Skin epidermis (tissue), 12 donors: ENCODE measurements around the gene OGFOD2.
"Not testable (repeated sequence)": the region's sequence is repeated elsewhere in the genome, so short reads cannot be mapped to it uniquely, and the experiment has no call there.

Experiments used
- H3K27ac ChIP-seq, 21 experiments: fragments of 200-600 bp; sonication (generic) in 11 of 21; one replicate each; pipeline ENCODE4 v1.5.0; 2020; ENCODE audit warnings: mild to moderate bottlenecking in 3 of 21, inconsistent platforms in 2 of 21, moderate library complexity in 2 of 21
- H3K4me3 ChIP-seq, 7 experiments: fragments of 200-600 bp; sonication (generic) in 2 of 7; one replicate each; pipeline ENCODE4 v1.5.0; 2020; ENCODE audit warnings: inconsistent platforms in 2 of 7, mild to moderate bottlenecking in 2 of 7, moderate library complexity in 1 of 7

OGFOD2 gene

GRCh38 chr12:122997343-122998250, 22.6 kb downstream of the OGFOD2 start:
- Histone ChIP-seq H3K4me3 (no peak overlapping the region), H3K27ac (no peak overlapping the region)

- no peak overlapping the region for H3K4me3 ChIP-seq
- H3K27ac ChIP-seq, result no peak overlapping the region
These were observed 23.3 kb downstream of the OGFOD2 start for GRCh38 chr12:122998316-122998715.

GRCh38 chr12:122999196-122999946, 24.3 kb downstream of the OGFOD2 start:
- no peak overlapping the region for H3K4me3 ChIP-seq
- no peak overlapping the region for H3K27ac ChIP-seq

- Histone ChIP-seq H3K4me3 (no peak overlapping the region), H3K27ac (no peak overlapping the region)
These were observed 25.0 kb downstream of the OGFOD2 start for GRCh38 chr12:122999986-123000420.

- Histone ChIP-seq H3K4me3 (no peak overlapping the region), H3K27ac (no peak overlapping the region)
These were observed 25.5 kb downstream of the OGFOD2 start for GRCh38 chr12:123000578-123000977.

- H3K27ac ChIP-seq, result no peak overlapping the region
- H3K4me3 ChIP-seq, result no peak overlapping the region
These were observed 26.4 kb downstream of the OGFOD2 start for GRCh38 chr12:123001464-123001863.

GRCh38 chr12:123003257-123003656, 28.2 kb downstream of the OGFOD2 start:
- Histone ChIP-seq H3K4me3 (no peak overlapping the region), H3K27ac (no peak overlapping the region)

GRCh38 chr12:123004287-123004686, 29.2 kb downstream of the OGFOD2 start:
- Histone ChIP-seq H3K4me3 (no peak overlapping the region), H3K27ac (no peak overlapping the region)

- H3K4me3 ChIP-seq, result no peak overlapping the region
These were observed 30.1 kb downstream of the OGFOD2 start for GRCh38 chr12:123005081-123005626.

GRCh38 chr12:123006977-123007376, 31.9 kb downstream of the OGFOD2 start:
- Histone ChIP-seq H3K27ac (no peak overlapping the region), H3K4me3 (no peak overlapping the region)

More at GRCh38 chr12:123005081-123005626, 30.1 kb downstream of the OGFOD2 start:
- no peak overlapping the region for H3K27ac ChIP-seq

GRCh38 chr12:123010110-123010509, 35.1 kb downstream of the OGFOD2 start:
- Histone ChIP-seq H3K4me3 (no peak overlapping the region), H3K27ac (no peak overlapping the region)

GRCh38 chr12:123010681-123011080, 35.6 kb downstream of the OGFOD2 start:
- Histone ChIP-seq H3K27ac (no peak overlapping the region), H3K4me3 (no peak overlapping the region)

- no peak overlapping the region for H3K4me3 ChIP-seq
- H3K27ac ChIP-seq, result no peak overlapping the region
These were observed 36.7 kb downstream of the OGFOD2 start for GRCh38 chr12:123011701-123012100.

GRCh38 chr12:123013185-123014095, 38.4 kb downstream of the OGFOD2 start:
- Histone ChIP-seq H3K27ac (no peak overlapping the region), H3K4me3 (no peak overlapping the region)

- H3K4me3 ChIP-seq, H3K27ac ChIP-seq: not testable (repeated sequence)
These were observed 39.4 kb downstream of the OGFOD2 start for GRCh38 chr12:123014473-123014872.

GRCh38 chr12:123017753-123018152, 42.7 kb downstream of the OGFOD2 start:
- Histone ChIP-seq H3K4me3 (no peak overlapping the region), H3K27ac (no peak overlapping the region)

- Histone ChIP-seq H3K27ac (no peak overlapping the region), H3K4me3 (no peak overlapping the region)
These were observed 44.7 kb downstream of the OGFOD2 start for GRCh38 chr12:123019841-123020138.

GRCh38 chr12:123021688-123022604, 46.9 kb downstream of the OGFOD2 start:
- H3K4me3 ChIP-seq, result no peak overlapping the region
- no peak overlapping the region for H3K27ac ChIP-seq

GRCh38 chr12:123022846-123023245, 47.8 kb downstream of the OGFOD2 start:
- no peak overlapping the region for H3K4me3 ChIP-seq
- H3K27ac ChIP-seq, result no peak overlapping the region
